Neural cell (in vitro differentiated cells): ENCODE measurements around the gene JMJD8. TPM values are rescaled to one million over a fixed set of nuclear protein-coding genes. Genes with fewer than 3 reads are reported as not detected.

Experiments
- H2AFZ ChIP-seq: fragments of 200-600, 300-800 bp; sonication (generic), shearing (Covaris generic); 2 replicates; pipeline ENCODE4 v1.6.0; 2014; ENCODE audit warnings: low read depth, mild to moderate bottlenecking, antibody characterized with exemption, low read length, moderate library complexity
- H3F3A ChIP-seq: fragments of 200-600 bp; shearing (Covaris generic); 2 replicates; pipeline ENCODE4 v1.6.1; 2016; ENCODE audit warnings: mild to moderate bottlenecking, moderate library complexity, mixed read lengths, antibody characterized with exemption, low read length; ENCODE audit not compliant: insufficient read depth, poor library complexity, severe bottlenecking
- H3K27ac ChIP-seq: fragments of 200-600, 300-800 bp; sonication (generic), shearing (Covaris generic); 2 replicates; pipeline ENCODE4 v1.5.1; 2014; ENCODE audit warnings: mild to moderate bottlenecking, low read length, moderate library complexity
- H3K27me3 ChIP-seq: fragments of 300-800, 200-600 bp; sonication (generic), shearing (Covaris generic); 2 replicates; pipeline ENCODE4 v1.6.0; 2014; ENCODE audit warnings: mild to moderate bottlenecking, low read depth, low read length, moderate library complexity; ENCODE audit not compliant: insufficient read depth
- H3K36me3 ChIP-seq: fragments of 300-800, 200-600 bp; sonication (generic), shearing (Covaris generic); 2 replicates; pipeline ENCODE4 v1.5.1; 2014; ENCODE audit warnings: mild to moderate bottlenecking, antibody characterized with exemption, low read length, moderate library complexity; ENCODE audit not compliant: insufficient read depth
- H3K4me2 ChIP-seq: fragments of 300-800, 200-600 bp; sonication (generic), shearing (Covaris generic); 2 replicates; pipeline ENCODE4 v1.6.0; 2014; ENCODE audit warnings: mild to moderate bottlenecking, low read length
- H3K4me3 ChIP-seq: fragments of 300-800, 200-600 bp; sonication (generic), shearing (Covaris generic); 2 replicates; pipeline ENCODE4 v1.5.1; 2014; ENCODE audit warnings: mild to moderate bottlenecking, low read length, moderate library complexity
- H3K79me2 ChIP-seq: fragments of 200-600 bp; shearing (Covaris generic); replicated peaks from 2 replicates; pipeline ENCODE4 v1.6.0; 2014; ENCODE audit warnings: mild to moderate bottlenecking, low read length, moderate library complexity; ENCODE audit not compliant: insufficient read depth
- H3K9ac ChIP-seq: fragments of 300-800, 200-600 bp; sonication (generic), shearing (Covaris generic); 2 replicates; pipeline ENCODE4 v1.6.1; 2016; ENCODE audit warnings: mild to moderate bottlenecking, low read length, mixed read lengths
- H3K9me2 ChIP-seq: fragments of 200-600 bp; shearing (Covaris generic); 2 replicates; pipeline ENCODE4 v1.6.1; 2016; ENCODE audit warnings: mild to moderate bottlenecking, low read length, mixed read lengths; ENCODE audit not compliant: insufficient read depth
- H3K9me3 ChIP-seq: fragments of 200-600, 300-800 bp; sonication (generic), shearing (Covaris generic); 2 replicates; pipeline ENCODE4 v1.6.1; 2016; ENCODE audit warnings: mild to moderate bottlenecking, mixed run types, low read length, moderate library complexity, mixed read lengths
- H4K20me1 ChIP-seq: fragments of 200-600 bp; shearing (Covaris generic); 2 replicates; pipeline ENCODE4 v1.6.1; 2016; ENCODE audit warnings: mild to moderate bottlenecking, mixed run types; ENCODE audit not compliant: insufficient read depth
- EP300 ChIP-seq: fragments of 450-650 bp; conservative IDR thresholded peaks from 2 replicates; pipeline ENCODE4 v1.6.1; 2014; ENCODE audit warnings: antibody characterized with exemption, mild to moderate bottlenecking, moderate library complexity; ENCODE audit not compliant: poor library complexity, severe bottlenecking
- EZH2 ChIP-seq: fragments of 200-600, 300-800 bp; shearing (Covaris generic), sonication (generic); IDR thresholded peaks from 2 replicates; pipeline ENCODE4 v1.6.1; 2014; ENCODE audit warnings: antibody characterized with exemption, low read length, borderline replicate concordance, mild to moderate bottlenecking; ENCODE audit not compliant: insufficient read depth, poor library complexity, severe bottlenecking
- MXI1 ChIP-seq: fragments of 450-650 bp; conservative IDR thresholded peaks from 2 replicates; pipeline ENCODE4 v1.6.1; 2014; ENCODE audit warnings: antibody characterized with exemption, mild to moderate bottlenecking; ENCODE audit not compliant: poor library complexity, severe bottlenecking
- POLR2AphosphoS5 ChIP-seq: IDR thresholded peaks from 2 replicates; pipeline ENCODE4 v1.6.1; 2012
- RAD21 ChIP-seq: fragments of 450-650 bp; conservative IDR thresholded peaks from 2 replicates; pipeline ENCODE4 v1.6.1; 2014; ENCODE audit warnings: antibody characterized with exemption, mild to moderate bottlenecking, moderate library complexity
- REST ChIP-seq: IDR thresholded peaks from 2 replicates; pipeline ENCODE4 v1.6.1; 2012; ENCODE audit warnings: borderline replicate concordance
- SMC3 ChIP-seq: fragments of 450-650 bp; conservative IDR thresholded peaks from 2 replicates; pipeline ENCODE4 v1.6.1; 2014; ENCODE audit warnings: antibody characterized with exemption, mild to moderate bottlenecking, moderate library complexity; ENCODE audit not compliant: poor library complexity
- TAF1 ChIP-seq: IDR thresholded peaks from 2 replicates; pipeline ENCODE4 v1.6.1; 2012; ENCODE audit warnings: low read depth
- polyA plus RNA-seq: library from polyadenylated mRNA; depleted of rRNA; stranded (reverse); fragments of >200 nt; gene quantifications from 2 replicates; pipeline ENCODE4 v1.2.3, GENCODE V29; 2014
- TF ChIP-seq, protein P1 (sequence below): fragments of 450-650 bp; IDR thresholded peaks from 2 replicates; pipeline ENCODE4 v1.5.1; 2014; ENCODE audit warnings: antibody characterized with exemption, mild to moderate bottlenecking, moderate library complexity; ENCODE audit not compliant: poor library complexity, severe bottlenecking

JMJD8 gene
- polyA plus RNA-seq, 1 donor from 2014 or later = 44.7 TPM

- Histone ChIP-seq H3K27me3 (peaks cover 7% of the 10 kb centered on the region), H3K9me3 (no peaks in the 10 kb centered on the region), H2AFZ (no peak overlapping the region), H3F3A (no peaks in the 10 kb centered on the region), H3K4me2 (peak overlapping the region; percentile 86), H3K27ac (no peak overlapping the region), H3K79me2 (no peaks in the 10 kb centered on the region), H3K36me3 (no peaks in the 10 kb centered on the region), H4K20me1 (no peaks in the 10 kb centered on the region), H3K9me2 (no peaks in the 10 kb centered on the region), H3K9ac (peak overlapping the region; percentile 68), H3K4me3 (peak overlapping the region; percentile 83)
- TF ChIP-seq SMC3 = no peak
- peak; percentile 27 for TF ChIP-seq MXI1
- TF ChIP-seq TAF1 = peak; percentile 9
These were observed 43.3 kb upstream of the JMJD8 start for GRCh38 chr16:727291-727977.

DNA sequence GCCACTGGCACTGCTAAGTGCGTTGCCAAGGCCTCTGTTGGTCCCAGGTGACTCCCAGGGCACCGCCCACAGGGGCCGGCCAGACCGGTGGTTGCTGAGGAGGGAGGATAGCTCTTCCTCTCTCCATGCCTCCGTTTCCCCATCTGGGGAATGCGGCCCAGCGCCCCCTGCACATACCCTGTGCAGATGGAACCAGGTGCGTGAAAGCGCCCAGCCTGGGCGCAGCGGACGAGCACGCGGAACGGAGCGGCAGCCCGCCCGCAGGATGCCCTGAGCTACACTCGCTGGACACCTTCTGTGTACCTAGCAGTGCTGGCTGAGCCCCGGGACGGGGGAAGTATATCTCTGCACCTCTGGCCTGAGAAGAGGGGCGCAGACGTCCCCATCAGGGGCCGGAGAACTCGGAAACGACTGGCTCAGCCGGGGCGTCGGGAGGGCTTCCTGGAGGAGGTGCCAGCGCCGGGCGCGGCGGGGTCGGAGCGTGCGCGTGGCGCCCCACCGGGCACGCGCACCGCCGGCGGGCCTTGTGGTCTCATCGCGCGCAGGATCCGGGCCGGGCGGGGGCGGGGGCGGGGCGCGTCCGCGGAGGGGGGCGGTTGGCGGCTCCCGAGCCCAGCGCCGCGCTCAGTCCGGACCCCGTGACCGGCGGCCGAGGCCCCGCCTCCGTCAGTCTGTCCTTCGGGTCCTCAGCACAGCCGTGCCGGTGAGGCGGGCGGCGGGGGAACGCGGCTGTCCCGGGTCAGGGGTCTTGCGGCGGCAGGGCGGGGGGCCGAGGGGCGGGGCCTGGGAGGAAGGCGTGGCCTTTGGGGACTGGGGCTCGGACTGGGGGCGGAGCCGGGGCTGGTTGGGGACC lies 42.5 kb upstream of the JMJD8 start, which contains the start of the genes CCDC78 and HAGHL:
Gene CCDC78, minus strand, starts transcription at position 6 of the 853 bp plus-strand sequence. CDS start 76 bp downstream, outside the sequence.
Gene HAGHL, plus strand, starts transcription at position 669 of the 853 bp plus-strand sequence. CDS start 404 bp downstream, outside the sequence.
- TF ChIP-seq EP300 = no peak
- TF ChIP-seq SMC3 = no peak
- no peak for TF ChIP-seq REST
- TF ChIP-seq, protein P1, sequence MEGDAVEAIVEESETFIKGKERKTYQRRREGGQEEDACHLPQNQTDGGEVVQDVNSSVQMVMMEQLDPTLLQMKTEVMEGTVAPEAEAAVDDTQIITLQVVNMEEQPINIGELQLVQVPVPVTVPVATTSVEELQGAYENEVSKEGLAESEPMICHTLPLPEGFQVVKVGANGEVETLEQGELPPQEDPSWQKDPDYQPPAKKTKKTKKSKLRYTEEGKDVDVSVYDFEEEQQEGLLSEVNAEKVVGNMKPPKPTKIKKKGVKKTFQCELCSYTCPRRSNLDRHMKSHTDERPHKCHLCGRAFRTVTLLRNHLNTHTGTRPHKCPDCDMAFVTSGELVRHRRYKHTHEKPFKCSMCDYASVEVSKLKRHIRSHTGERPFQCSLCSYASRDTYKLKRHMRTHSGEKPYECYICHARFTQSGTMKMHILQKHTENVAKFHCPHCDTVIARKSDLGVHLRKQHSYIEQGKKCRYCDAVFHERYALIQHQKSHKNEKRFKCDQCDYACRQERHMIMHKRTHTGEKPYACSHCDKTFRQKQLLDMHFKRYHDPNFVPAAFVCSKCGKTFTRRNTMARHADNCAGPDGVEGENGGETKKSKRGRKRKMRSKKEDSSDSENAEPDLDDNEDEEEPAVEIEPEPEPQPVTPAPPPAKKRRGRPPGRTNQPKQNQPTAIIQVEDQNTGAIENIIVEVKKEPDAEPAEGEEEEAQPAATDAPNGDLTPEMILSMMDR = no peak
- no peak for TF ChIP-seq POLR2AphosphoS5
- no peak for TF ChIP-seq RAD21
- TF ChIP-seq TAF1 = no peak
- TF ChIP-seq MXI1 = no peak
- TF ChIP-seq EZH2 = no peak

More for the DNA sequence above, 42.5 kb upstream of the JMJD8 start, which contains the start of the genes CCDC78 and HAGHL:
- no peaks in the 10 kb centered on the region for H3K9me2 ChIP-seq
- H2AFZ ChIP-seq = no peak within 1 kb of the TSS
- H3K27ac ChIP-seq = no peak within 1 kb of the TSS
- peak within 1 kb of the TSS; percentile 86 for H3K4me2 ChIP-seq
- peaks cover 7% of the 10 kb centered on the region for H3K27me3 ChIP-seq
- no peaks in the 10 kb centered on the region for H3F3A ChIP-seq
- H3K36me3 ChIP-seq = no peaks in the 10 kb centered on the region
- H3K79me2 ChIP-seq = no peaks in the 10 kb centered on the region
- no peaks in the 10 kb centered on the region for H4K20me1 ChIP-seq
- H3K4me3 ChIP-seq = peak within 1 kb of the TSS; percentile 83
- no peaks in the 10 kb centered on the region for H3K9me3 ChIP-seq
- peak within 1 kb of the TSS; percentile 68 for H3K9ac ChIP-seq
